Activated naive CD4-positive, alpha-beta T cell (primary cell): ENCODE data around the gene ELOVL2.

ENCODE experiments used
- DNase-seq, 4 experiments: peaks; one replicate each; lab custom pipeline; 2025; lab: John Stamatoyannopoulos, UW

ELOVL2 gene

GRCh38 chr6:11056871-11057270, 12.8 kb upstream of the ELOVL2 start:
- no peak for DNase-seq

- no peak for DNase-seq
These were observed 11.1 kb upstream of the ELOVL2 start for GRCh38 chr6:11055127-11055627.

- no peak for DNase-seq
These were observed 10.6 kb upstream of the ELOVL2 start for GRCh38 chr6:11054722-11055121.

DNA sequence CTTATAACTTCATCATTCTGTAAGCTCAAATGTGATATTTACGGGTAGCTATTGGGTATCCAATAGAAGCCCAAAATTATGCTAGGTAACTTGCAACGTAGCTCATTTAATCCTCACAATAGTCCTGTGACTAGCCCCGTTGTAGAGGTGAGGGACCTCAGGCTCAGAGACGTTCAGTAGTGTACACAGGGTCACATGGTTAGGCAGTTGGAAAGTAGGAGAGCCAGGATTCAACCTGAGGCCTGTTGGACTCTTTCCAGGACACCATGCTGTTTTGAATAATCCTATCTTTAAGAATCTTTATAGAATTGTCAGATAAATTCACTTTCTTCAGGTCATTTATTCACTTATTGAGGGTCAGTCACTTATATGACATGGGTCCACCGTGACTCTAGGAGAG, 9.2 kb upstream of the ELOVL2 start:
- no peak for DNase-seq

GRCh38 chr6:11050731-11051130, 6.6 kb upstream of the ELOVL2 start:
- DNase-seq: no peak

DNA sequence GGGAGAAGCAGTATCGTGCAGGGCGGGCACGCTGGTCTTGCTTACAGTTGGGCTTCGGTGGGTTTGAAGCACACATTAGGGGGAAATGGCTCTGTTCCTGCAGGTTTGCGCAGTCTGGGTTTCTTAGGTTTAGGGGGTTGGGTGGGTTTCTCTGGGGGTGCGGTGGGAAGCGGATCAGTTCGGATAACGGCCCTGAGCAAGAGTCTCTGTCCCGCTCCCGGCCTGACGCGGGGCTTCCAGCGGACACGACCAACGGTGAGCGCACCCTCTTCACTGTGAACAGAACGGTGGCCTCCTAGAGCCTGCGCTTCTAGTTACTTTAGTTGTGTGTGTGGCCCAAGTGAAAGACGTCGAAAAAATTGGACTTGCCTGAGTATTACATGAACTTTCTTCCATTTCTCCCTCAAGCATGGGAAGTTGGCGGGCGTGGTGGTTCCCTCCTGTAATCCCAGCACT, 635 bp upstream of the ELOVL2 start:
- DNase-seq: no peak

DNA sequence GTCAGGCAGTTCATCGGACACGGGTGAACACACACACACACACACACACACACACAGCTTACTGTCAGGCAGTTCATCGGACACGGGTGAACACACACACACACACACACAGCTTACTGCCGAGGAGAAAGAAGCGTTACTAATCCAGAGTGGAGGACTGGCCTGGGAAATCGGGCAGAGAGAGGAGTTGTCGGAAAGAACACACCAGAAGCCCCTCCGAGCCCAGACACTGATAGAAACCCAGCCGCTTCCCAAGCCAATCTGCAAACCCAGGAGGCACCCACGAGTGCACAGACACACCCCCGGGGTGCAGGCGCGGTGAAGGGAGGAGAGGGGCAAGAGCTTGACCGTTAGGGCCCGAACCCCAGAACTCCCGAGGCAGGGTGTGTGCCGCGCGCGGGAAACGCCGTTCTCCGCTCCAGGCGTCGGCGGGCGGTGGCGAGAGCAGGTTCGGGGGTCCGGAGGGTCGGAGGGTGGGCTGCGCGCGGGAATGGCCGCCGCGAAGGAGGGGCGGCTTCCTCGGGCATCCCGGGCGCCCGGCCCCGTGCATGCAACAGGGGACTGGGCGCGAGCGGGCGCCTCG, 636 bp downstream of the ELOVL2 start:
- DNase-seq: no peak

DNA sequence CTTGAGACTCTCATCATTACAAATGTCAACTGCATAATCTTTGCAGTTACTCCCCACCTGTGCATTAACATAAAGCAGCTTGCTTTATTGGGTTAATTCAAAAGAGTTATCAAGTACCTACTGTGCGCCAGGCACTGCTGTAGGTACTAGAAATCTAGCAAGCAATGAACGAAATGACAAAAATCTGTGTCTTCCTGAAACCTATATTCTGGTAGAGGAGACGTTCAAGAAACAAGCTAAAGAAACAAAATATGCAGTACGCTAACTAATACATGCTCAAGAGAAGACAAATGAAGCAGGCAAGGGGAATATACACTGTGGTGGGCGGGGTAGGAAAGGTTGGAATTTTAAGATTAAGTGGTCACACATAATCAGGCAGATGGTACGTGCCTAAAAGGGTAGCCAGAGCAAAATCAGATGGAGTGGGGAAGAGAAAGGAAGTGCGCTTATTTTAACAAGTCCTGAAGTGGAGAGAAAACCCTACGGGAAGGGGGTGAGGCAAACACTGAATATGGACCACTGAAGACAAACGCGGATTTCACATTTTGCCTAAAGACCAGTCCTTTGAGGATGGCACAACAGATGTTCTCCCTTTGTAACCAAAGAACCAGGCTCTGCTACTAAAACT, 1.2 kb downstream of the ELOVL2 start:
- no peak for DNase-seq

DNA sequence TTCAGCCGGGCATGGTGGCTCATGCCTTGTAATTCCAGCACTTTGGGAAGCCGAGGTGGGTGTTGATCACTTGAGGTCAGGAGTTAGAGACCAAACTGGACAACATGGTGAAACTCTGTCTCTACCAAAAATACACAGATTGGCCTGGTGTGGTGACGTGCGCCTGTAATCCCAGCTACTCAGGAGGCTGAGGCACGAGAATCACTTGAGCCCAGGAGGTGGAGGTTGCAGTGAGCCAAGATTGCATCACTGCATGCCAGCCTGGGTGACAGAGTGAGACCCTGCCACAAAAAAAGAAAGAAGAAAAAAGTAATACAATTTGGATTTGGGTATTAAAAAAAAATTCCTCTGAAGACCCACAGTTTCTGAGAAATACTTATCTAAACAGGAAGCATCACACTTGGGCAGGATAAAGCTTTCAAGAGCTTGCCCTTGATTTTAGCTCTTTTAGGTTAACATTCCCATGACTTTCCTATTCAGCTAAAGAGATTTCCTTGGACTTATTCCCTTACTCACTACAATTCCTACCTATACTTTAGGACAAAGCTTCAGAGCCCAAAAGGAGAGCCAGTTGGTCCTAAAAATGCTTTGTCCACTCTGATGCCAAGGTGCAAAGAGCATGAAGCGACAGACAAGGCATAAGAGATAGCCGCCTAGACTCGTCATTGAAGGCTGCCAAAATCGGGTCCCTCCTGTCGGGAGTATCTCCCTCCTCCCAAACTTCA, 1.9 kb downstream of the ELOVL2 start:
- DNase-seq: no peak

DNA sequence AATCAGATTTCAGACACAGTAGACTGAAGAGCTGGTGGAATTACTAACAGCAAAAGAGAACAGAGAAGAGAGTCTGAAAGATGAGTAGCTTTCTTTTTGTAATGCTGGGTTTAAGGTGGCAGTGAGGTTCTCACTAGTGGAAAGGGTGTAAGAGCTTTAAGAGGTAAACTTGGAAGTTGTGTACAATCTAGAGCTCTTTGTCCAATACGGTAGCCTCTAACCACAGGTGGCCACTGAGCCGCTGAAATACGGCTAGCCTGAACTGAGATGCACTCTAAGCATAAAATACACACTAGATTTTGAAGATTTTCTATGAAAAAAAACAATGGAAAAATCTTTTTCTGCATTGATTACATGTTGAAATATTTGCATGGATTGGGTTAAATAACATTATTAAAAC, 4.0 kb downstream of the ELOVL2 start:
- no peak for DNase-seq

DNA sequence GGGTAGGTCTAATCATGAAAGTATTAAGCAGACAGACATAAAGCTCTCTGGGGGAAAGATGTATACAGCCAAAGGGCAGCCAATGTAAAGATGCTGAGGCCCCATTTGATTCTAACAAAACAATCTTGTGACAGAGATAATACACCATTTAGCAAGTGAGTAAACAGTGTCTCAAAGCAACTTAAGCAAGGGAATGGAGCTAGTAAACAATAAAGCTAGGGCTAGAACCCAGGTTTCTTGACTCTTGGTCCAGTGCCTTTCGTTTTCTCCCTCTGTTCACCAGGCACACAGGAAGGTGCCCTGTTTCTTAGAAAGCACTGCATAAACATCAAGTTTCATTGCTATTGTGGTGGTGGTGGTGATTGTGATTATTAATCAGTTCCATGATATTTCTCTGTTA, 5.1 kb downstream of the ELOVL2 start:
- DNase-seq: no peak

DNA sequence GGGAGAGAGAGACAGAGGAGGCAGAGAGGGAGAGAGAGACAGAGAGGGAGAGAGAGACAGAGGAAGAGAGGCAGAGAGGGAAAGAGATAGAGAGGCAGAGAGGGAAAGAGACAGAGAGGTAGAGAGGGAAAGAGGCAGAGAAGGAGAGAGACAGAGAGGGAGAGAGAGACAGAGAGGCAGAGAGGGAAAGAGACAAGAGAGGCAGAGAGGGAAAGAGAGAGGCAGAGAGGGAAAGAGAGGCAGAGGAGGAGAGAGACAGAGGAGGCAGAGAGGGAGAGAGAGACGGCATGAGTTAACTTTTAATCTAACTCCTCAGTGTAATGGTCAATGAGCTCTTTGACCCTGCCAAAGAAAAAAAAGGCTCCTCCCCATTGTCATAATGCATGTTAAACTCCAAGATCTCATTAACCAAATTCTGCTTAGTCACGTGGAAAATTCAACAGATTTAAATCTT, 7.1 kb downstream of the ELOVL2 start:
- DNase-seq: no peak

DNA sequence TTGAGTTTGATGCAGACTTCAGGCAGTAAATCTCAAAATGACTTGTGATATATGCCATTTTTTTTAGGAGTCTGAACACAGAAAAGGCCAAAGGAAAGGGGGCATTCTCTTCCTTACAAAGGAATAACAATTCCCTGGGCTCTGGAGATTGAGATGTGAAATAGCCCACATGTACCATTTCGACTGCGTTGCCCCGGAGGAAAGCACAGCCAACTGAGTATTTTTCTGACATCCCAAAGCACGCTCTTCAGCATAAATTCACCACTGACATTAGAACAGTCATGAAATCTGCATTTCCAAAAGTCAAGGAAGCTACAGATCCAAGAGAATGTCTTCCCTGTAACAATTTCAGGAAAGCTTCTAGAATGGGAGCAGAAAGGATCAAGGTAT, 7.8 kb downstream of the ELOVL2 start:
- DNase-seq: no peak

DNA sequence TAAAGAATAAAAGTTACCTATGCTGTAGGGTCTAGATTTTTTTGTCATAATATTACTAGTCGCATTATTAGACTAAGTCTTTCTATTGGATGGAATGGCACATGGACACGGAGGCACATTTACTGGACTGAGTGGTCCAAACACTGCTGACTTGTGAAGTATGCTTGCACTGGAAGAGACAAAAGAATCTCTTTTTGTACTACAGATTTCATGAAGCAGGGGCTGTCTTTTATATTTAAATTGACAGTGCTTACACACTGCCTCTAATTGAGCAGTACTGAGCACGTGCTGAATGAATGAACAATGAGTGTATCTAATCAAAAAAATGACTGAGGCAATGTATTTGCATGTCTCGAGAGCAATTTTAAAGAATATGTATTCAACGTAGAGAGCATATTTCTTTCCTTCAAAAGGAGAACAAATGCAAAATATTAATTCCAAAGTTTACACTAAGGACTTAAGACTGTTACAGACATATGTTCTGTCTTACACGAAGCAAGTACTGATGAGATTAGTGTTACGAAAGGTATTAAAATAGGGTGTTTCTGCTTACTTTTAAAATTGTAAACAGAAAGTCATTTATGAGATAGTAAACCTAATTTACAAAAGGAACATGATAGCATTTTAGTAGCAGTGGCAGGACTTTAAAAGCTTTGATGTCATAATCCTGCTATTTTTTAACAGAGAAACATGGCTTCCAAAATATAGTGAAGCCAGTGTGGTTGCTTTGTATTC, 8.3 kb downstream of the ELOVL2 start:
- no peak for DNase-seq

- DNase-seq: no peak
These were observed 10.3 kb downstream of the ELOVL2 start for GRCh38 chr6:11033825-11034224.

GRCh38 chr6:11030904-11031303, 13.2 kb downstream of the ELOVL2 start:
- no peak for DNase-seq

DNA sequence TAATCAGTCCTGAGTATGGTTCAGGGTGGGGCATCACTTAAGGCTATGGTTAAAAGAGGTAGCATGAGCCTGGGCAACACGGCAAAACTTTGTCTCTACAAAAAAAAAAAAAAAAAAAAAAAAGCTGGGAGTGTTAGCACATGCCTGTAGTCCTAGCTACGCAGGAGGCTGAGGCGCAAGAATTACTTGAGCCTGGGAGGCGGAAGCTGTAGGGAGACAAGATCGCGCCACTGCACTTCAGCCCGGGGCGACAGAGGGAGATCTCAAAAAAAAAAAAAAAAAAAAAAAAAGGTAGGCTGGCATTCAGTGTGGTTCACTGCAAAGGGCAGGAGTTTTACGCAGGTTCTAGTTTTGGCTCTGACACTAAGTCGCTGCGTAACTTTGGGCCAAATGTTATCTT, 15.1 kb downstream of the ELOVL2 start:
- no peak for DNase-seq

GRCh38 chr6:11027565-11028110, 16.5 kb downstream of the ELOVL2 start:
- no peak for DNase-seq

DNA sequence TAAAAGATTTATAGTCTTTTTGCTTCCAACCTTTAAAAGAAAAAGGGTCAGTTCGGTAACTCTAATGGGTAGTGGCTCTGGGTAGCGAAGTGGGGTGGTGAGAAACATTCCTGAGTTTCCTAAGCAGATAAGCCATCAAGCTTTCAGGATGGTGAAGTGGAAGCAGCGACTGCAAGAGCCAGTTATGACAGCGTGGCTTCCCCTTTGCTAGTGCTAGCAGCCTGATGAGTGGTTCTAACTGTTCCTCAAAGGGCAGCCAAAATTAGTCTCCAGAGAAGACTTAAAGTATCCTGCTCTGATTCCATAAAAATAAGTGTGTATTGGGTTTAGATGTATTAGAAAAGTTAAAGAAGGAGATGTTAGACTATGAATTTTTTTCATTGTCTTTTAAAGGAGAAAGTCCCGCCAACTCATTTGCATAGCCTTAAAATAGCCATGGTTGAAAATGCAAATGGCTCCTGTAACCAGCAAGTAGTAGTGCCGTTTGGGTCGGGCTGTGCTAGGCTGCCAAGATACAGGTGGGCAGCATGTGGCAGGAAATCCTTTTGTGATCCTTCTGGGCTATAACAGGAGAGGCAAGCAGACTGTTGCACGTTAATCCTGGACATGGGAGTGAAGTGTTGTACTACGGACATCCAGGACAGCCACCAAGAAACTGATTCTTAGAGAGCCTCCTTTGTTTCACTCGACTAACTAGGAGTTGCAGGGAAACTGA, 18.0 kb downstream of the ELOVL2 start:
- no peak for DNase-seq

GRCh38 chr6:11025130-11025529, 19.0 kb downstream of the ELOVL2 start:
- DNase-seq: no peak

DNA sequence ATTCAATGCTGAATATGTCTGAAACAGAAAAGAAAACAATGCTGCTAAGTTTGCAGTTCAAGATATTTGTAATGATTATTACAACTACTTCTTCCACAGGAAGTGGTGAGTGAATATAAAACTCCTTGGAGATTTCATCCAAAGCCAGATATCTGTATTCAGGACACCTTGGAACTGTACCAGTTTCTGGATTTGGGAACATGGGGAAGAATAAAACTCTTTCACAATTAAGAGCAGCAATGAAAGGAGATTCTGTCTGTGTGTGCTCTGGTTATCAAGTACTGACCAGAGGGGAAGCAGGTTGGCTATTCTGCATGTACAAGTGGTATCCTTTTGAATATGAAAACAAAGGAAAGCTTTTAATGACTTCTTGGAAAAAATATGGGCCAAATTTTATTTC, 21.1 kb downstream of the ELOVL2 start:
- no peak for DNase-seq

DNA sequence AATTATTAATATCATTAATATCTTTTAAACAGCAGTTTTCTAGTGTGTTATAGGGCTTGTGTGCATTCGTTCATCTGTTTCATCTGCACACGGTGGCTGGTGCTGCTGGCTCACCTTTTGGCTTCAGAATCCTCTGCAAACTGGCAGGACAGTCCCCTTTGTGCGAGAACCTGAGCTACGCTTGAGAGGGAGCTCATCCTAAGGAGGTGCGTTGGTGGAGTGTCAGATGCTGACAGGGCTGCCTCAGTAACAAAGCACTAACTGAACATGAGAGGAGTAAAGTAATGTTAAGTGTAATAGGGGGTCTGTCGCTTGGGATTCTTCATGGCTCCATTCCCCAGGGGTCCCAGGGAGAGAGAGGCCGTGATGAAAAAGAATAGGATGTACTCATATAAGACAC, 22.4 kb downstream of the ELOVL2 start:
- no peak for DNase-seq
